GM23338 (cell line): ENCODE measurements around the gene P3H4. TPM values are rescaled to one million over a fixed set of nuclear protein-coding genes. Genes with fewer than 3 reads are reported as not detected.
A peak's percentile ranks its signal among the peaks of the same experiment; 100 is the strongest.

Experiments used
- ATAC-seq: fragments of 200-7000 bp; cut with Tn5 transposase; 3 replicates; pipeline ENCODE4 v1.9.1; 2020
- DNase-seq: peaks from one replicate; pipeline ENCODE4 v3.0.0-alpha.2; 2015; ENCODE audit warnings: low spot score
- H2AFZ ChIP-seq: fragments of 200-600 bp; sonication (generic); 2 replicates; pipeline ENCODE4 v1.8.0; 2016; ENCODE audit warnings: antibody characterized with exemption, mild to moderate bottlenecking, moderate library complexity
- H3F3A ChIP-seq: fragments of 200-600 bp; sonication (generic); replicated peaks from 2 replicates; pipeline ENCODE4 v1.8.0; 2017; ENCODE audit warnings: antibody characterized with exemption, mixed run types, low read depth
- H3K27ac ChIP-seq: fragments of 200-600 bp; sonication (generic); 2 replicates; pipeline ENCODE4 v1.6.1; 2016; ENCODE audit warnings: low read depth
- H3K27me3 ChIP-seq: fragments of 200-600 bp; sonication (generic); 2 replicates; pipeline ENCODE4 v1.8.0; 2016; ENCODE audit warnings: mild to moderate bottlenecking, mixed run types, moderate library complexity; ENCODE audit not compliant: insufficient read depth
- H3K36me3 ChIP-seq: fragments of 200-600 bp; sonication (generic); 2 replicates; pipeline ENCODE4 v1.8.0; 2016; ENCODE audit warnings: mild to moderate bottlenecking; ENCODE audit not compliant: insufficient read depth
- H3K4me1 ChIP-seq: fragments of 200-600 bp; sonication (generic); 2 replicates; pipeline ENCODE4 v1.8.0; 2016; ENCODE audit warnings: mild to moderate bottlenecking, moderate library complexity; ENCODE audit not compliant: insufficient read depth
- H3K4me2 ChIP-seq: fragments of 200-600 bp; sonication (generic); 2 replicates; pipeline ENCODE4 v1.7.1; 2017; ENCODE audit warnings: mixed run types
- H3K4me3 ChIP-seq: fragments of 200-600 bp; sonication (generic); 2 replicates; pipeline ENCODE4 v1.6.1; 2016; ENCODE audit warnings: mixed run types
- H3K79me2 ChIP-seq: fragments of 200-600 bp; sonication (generic); replicated peaks from 2 replicates; pipeline ENCODE4 v1.8.0; 2017; ENCODE audit warnings: mild to moderate bottlenecking; ENCODE audit not compliant: insufficient read depth
- H3K9me2 ChIP-seq: fragments of 200-600 bp; sonication (generic); 2 replicates; pipeline ENCODE4 v1.8.0; 2017; ENCODE audit not compliant: insufficient read depth
- H4K20me1 ChIP-seq: fragments of 200-600 bp; sonication (generic); replicated peaks from 2 replicates; pipeline ENCODE4 v1.8.0; 2017; ENCODE audit warnings: mild to moderate bottlenecking; ENCODE audit not compliant: insufficient read depth
- H3K27ac Mint-ChIP-seq: 2 replicates; pipeline ENCODE4 v1.8.0; 2020; ENCODE audit warnings: inconsistent platforms, mild to moderate bottlenecking, moderate library complexity, mixed read lengths
- H3K27me3 Mint-ChIP-seq: 3 replicates; pipeline ENCODE4 v1.8.0; 2022; ENCODE audit warnings: low read depth, mild to moderate bottlenecking, moderate library complexity, mixed read lengths, inconsistent platforms; ENCODE audit not compliant: insufficient read depth, poor library complexity
- H3K36me3 Mint-ChIP-seq: 3 replicates; pipeline ENCODE4 v1.8.0; 2021; ENCODE audit warnings: low read depth, mild to moderate bottlenecking, inconsistent platforms, moderate library complexity, mixed read lengths
- H3K4me1 Mint-ChIP-seq: 3 replicates; pipeline ENCODE4 v1.8.0; 2020; ENCODE audit warnings: mild to moderate bottlenecking, inconsistent platforms, mixed read lengths
- H3K4me3 Mint-ChIP-seq: 3 replicates; pipeline ENCODE4 v1.8.0; 2021; ENCODE audit warnings: moderate library complexity, mild to moderate bottlenecking, inconsistent platforms, mixed read lengths
- H3K9me3 Mint-ChIP-seq: 3 replicates; pipeline ENCODE4 v1.8.0; 2020; ENCODE audit warnings: moderate library complexity, mild to moderate bottlenecking, inconsistent platforms, mixed read lengths
- POLR2AphosphoS5 ChIP-seq: IDR thresholded peaks from 2 replicates; pipeline ENCODE4 v1.6.1; 2016; ENCODE audit warnings: antibody characterized with exemption, low read depth
- REST ChIP-seq: IDR thresholded peaks from one replicate; pipeline ENCODE4 v1.6.1; 2018; ENCODE audit warnings: antibody characterized with exemption; ENCODE audit not compliant: unreplicated experiment
- ZNF331 ChIP-seq: fragments of 250-450 bp; sonication (Bioruptor Pico); IDR thresholded peaks from 2 replicates; pipeline ENCODE4 v1.5.0; 2020; ENCODE audit warnings: low read depth, mild to moderate bottlenecking, moderate library complexity
- ZNF462 ChIP-seq: fragments of 250-450 bp; sonication (Bioruptor Pico); IDR thresholded peaks from 2 replicates; pipeline ENCODE4 v1.5.0; 2020; ENCODE audit warnings: mild to moderate bottlenecking, moderate library complexity
- polyA plus RNA-seq: library from polyadenylated mRNA; unstranded; fragments of >200 nt; fragmentation: Nextera tagmentation; extraction: Ambion mirVana; gene quantifications from 2 replicates; pipeline ENCODE4 v1.2.1, GENCODE V29; 2016
- total RNA-seq: library from RNA; depleted of rRNA; stranded (reverse); fragments of >200 nt; shearing (Covaris generic); gene quantifications from 2 replicates; pipeline ENCODE4 v1.2.3, GENCODE V29; 2014

The P3H4 gene
- total and polyA plus RNA-seq, 2 experiments from 2014 or later = 16.0 to 33.3 TPM

GRCh38 chr17:41800601-41801373 is 11.0 kb downstream of the P3H4 start (continued):
- TF ChIP-seq ZNF462 (CRISPR knock-in tag) = no peak

- H3K4me3 ChIP-seq = no peak overlapping the region
- no peaks in the 10 kb centered on the region for H3K36me3 ChIP-seq
- ATAC-seq (no peak; the same call in 2 of the 3 replicates), DNase-seq (no peak)
- peaks cover 21% of the 10 kb centered on the region for H3K27me3 ChIP-seq
- no peak overlapping the region for H3K4me2 ChIP-seq
- no peaks in the 10 kb centered on the region for H3K9me2 ChIP-seq
- no peak overlapping the region for H2AFZ ChIP-seq
- peaks cover 18% of the 10 kb centered on the region for H3K36me3 Mint-ChIP-seq
- no peak overlapping the region for H3K27ac ChIP-seq
- no peak overlapping the region; the same call in 2 of the 3 replicates for H3K4me3 Mint-ChIP-seq
- peaks cover 27% of the 10 kb centered on the region for H3K4me1 ChIP-seq
- peak overlapping the region; percentile 19; the same call in 1 of the 2 replicates for H3K27ac Mint-ChIP-seq
- H4K20me1 ChIP-seq = no peaks in the 10 kb centered on the region; the same call in 1 of the 2 replicates
- peaks cover 8% of the 10 kb centered on the region; the same call in 1 of the 2 replicates for H3F3A ChIP-seq
- no peaks in the 10 kb centered on the region for H3K9me3 Mint-ChIP-seq
- H3K27me3 Mint-ChIP-seq = peaks cover 37% of the 10 kb centered on the region
- H3K79me2 ChIP-seq = no peaks in the 10 kb centered on the region
- peaks cover 34% of the 10 kb centered on the region for H3K4me1 Mint-ChIP-seq
- TF ChIP-seq ZNF462 (CRISPR knock-in tag) = no peak
- no peak for TF ChIP-seq ZNF331 (CRISPR knock-in tag)
- TF ChIP-seq POLR2AphosphoS5 = no peak
- TF ChIP-seq REST = no peak
Measured at GRCh38 chr17:41799366-41799765, 12.4 kb downstream of the P3H4 start.
